ENCODE data around the gene TTYH1.

The TTYH1 gene

GRCh38 chr19:54426291-54426931 lies 11.1 kb downstream of the TTYH1 start:
- Histone ChIP-seq H3K4me3 (ENCODE audit: low read length) (no peak overlapping the region), H3K9ac (ENCODE audit: low read depth, low read length) (no peak overlapping the region), H3K36me3 (ENCODE audit: insufficient read depth, low read length) (no peaks in the 10 kb centered on the region), H3K4me2 (ENCODE audit: low read length) (no peak overlapping the region), H3K4me1 (ENCODE audit: control insufficient read depth, insufficient read depth, low read length) (no peaks in the 10 kb centered on the region), H3K27me3 (ENCODE audit: control insufficient read depth, insufficient read depth, low read length) (peaks cover 26% of the 10 kb centered on the region), H3K9me3 (replicated peaks; ENCODE audit: low read length) (no peaks in the 10 kb centered on the region)

- Histone ChIP-seq H3K36me3 (ENCODE audit: insufficient read depth, low read length) (no peaks in the 10 kb centered on the region), H3K9me3 (replicated peaks; ENCODE audit: low read length) (no peaks in the 10 kb centered on the region), H3K4me2 (ENCODE audit: low read length) (no peak overlapping the region), H3K4me1 (ENCODE audit: control insufficient read depth, insufficient read depth, low read length) (no peaks in the 10 kb centered on the region), H3K4me3 (ENCODE audit: low read length) (no peak overlapping the region), H3K9ac (ENCODE audit: low read depth, low read length) (no peak overlapping the region), H3K27me3 (ENCODE audit: control insufficient read depth, insufficient read depth, low read length) (peaks cover 21% of the 10 kb centered on the region)
Observed at GRCh38 chr19:54427586-54427985, 12.3 kb downstream of the TTYH1 start.

GRCh38 chr19:54428323-54429175 lies 13.3 kb downstream of the TTYH1 start:
- peaks cover 21% of the 10 kb centered on the region for H3K27me3 ChIP-seq (ENCODE audit: control insufficient read depth, insufficient read depth, low read length)
- H3K9ac ChIP-seq (ENCODE audit: low read depth, low read length): no peak overlapping the region
- H3K36me3 ChIP-seq (ENCODE audit: insufficient read depth, low read length): no peaks in the 10 kb centered on the region
- no peak overlapping the region for H3K4me3 ChIP-seq (ENCODE audit: low read length)
- H3K9me3 ChIP-seq (replicated peaks; ENCODE audit: low read length): no peaks in the 10 kb centered on the region
- H3K4me1 ChIP-seq (ENCODE audit: control insufficient read depth, insufficient read depth, low read length): no peaks in the 10 kb centered on the region
- no peak overlapping the region for H3K4me2 ChIP-seq (ENCODE audit: low read length)

GRCh38 chr19:54429176-54429495 lies 13.9 kb downstream of the TTYH1 start:
- H3K36me3 ChIP-seq (ENCODE audit: insufficient read depth, low read length): no peaks in the 10 kb centered on the region
- H3K4me3 ChIP-seq (ENCODE audit: low read length): no peak overlapping the region
- no peaks in the 10 kb centered on the region for H3K9me3 ChIP-seq (replicated peaks; ENCODE audit: low read length)
- H3K9ac ChIP-seq (ENCODE audit: low read depth, low read length): no peak overlapping the region
- peaks cover 23% of the 10 kb centered on the region for H3K27me3 ChIP-seq (ENCODE audit: control insufficient read depth, insufficient read depth, low read length)
- H3K4me1 ChIP-seq (ENCODE audit: control insufficient read depth, insufficient read depth, low read length): no peaks in the 10 kb centered on the region
- no peak overlapping the region for H3K4me2 ChIP-seq (ENCODE audit: low read length)

- H3K4me1 ChIP-seq (ENCODE audit: control insufficient read depth, insufficient read depth, low read length): no peaks in the 10 kb centered on the region
- H3K27me3 ChIP-seq (ENCODE audit: control insufficient read depth, insufficient read depth, low read length): peaks cover 23% of the 10 kb centered on the region
- no peak overlapping the region for H3K9ac ChIP-seq (ENCODE audit: low read depth, low read length)
Observed at GRCh38 chr19:54429545-54430227, 14.4 kb downstream of the TTYH1 start.

GRCh38 chr19:54430306-54431254 lies 15.3 kb downstream of the TTYH1 start:
- Histone ChIP-seq H3K4me1 (ENCODE audit: control insufficient read depth, insufficient read depth, low read length) (no peaks in the 10 kb centered on the region), H3K9ac (ENCODE audit: low read depth, low read length) (no peak overlapping the region), H3K27me3 (ENCODE audit: control insufficient read depth, insufficient read depth, low read length) (peaks cover 23% of the 10 kb centered on the region), H3K9me3 (replicated peaks; ENCODE audit: low read length) (no peaks in the 10 kb centered on the region), H3K36me3 (ENCODE audit: insufficient read depth, low read length) (no peaks in the 10 kb centered on the region), H3K4me2 (ENCODE audit: low read length) (peak overlapping the region; percentile 44), H3K4me3 (ENCODE audit: low read length) (no peak overlapping the region)

More at GRCh38 chr19:54429545-54430227, 14.4 kb downstream of the TTYH1 start:
- no peaks in the 10 kb centered on the region for H3K9me3 ChIP-seq (replicated peaks; ENCODE audit: low read length)
- no peaks in the 10 kb centered on the region for H3K36me3 ChIP-seq (ENCODE audit: insufficient read depth, low read length)
- no peak overlapping the region for H3K4me2 ChIP-seq (ENCODE audit: low read length)
- no peak overlapping the region for H3K4me3 ChIP-seq (ENCODE audit: low read length)

GRCh38 chr19:54431255-54431838 lies 16.1 kb downstream of the TTYH1 start:
- Histone ChIP-seq H3K4me1 (ENCODE audit: control insufficient read depth, insufficient read depth, low read length) (no peaks in the 10 kb centered on the region), H3K9ac (ENCODE audit: low read depth, low read length) (no peak overlapping the region), H3K27me3 (ENCODE audit: control insufficient read depth, insufficient read depth, low read length) (peaks cover 23% of the 10 kb centered on the region), H3K4me2 (ENCODE audit: low read length) (no peak overlapping the region), H3K9me3 (replicated peaks; ENCODE audit: low read length) (no peaks in the 10 kb centered on the region), H3K36me3 (ENCODE audit: insufficient read depth, low read length) (no peaks in the 10 kb centered on the region), H3K4me3 (ENCODE audit: low read length) (no peak overlapping the region)

GRCh38 chr19:54432144-54432738 lies 17.0 kb downstream of the TTYH1 start:
- no peaks in the 10 kb centered on the region for H3K36me3 ChIP-seq (ENCODE audit: insufficient read depth, low read length)
- H3K9ac ChIP-seq (ENCODE audit: low read depth, low read length): no peak overlapping the region
- H3K4me1 ChIP-seq (ENCODE audit: control insufficient read depth, insufficient read depth, low read length): no peaks in the 10 kb centered on the region
- H3K9me3 ChIP-seq (replicated peaks; ENCODE audit: low read length): no peaks in the 10 kb centered on the region
- H3K4me2 ChIP-seq (ENCODE audit: low read length): no peak overlapping the region
- H3K27me3 ChIP-seq (ENCODE audit: control insufficient read depth, insufficient read depth, low read length): peaks cover 23% of the 10 kb centered on the region
- H3K4me3 ChIP-seq (ENCODE audit: low read length): no peak overlapping the region

- no peaks in the 10 kb centered on the region for H3K9me3 ChIP-seq (replicated peaks; ENCODE audit: low read length)
Observed at GRCh38 chr19:54433697-54434096, 18.4 kb downstream of the TTYH1 start.

GRCh38 chr19:54434112-54434872 lies 19.0 kb downstream of the TTYH1 start:
- Histone ChIP-seq H3K4me1 (ENCODE audit: control insufficient read depth, insufficient read depth, low read length) (no peaks in the 10 kb centered on the region), H3K4me3 (ENCODE audit: low read length) (no peak overlapping the region), H3K4me2 (ENCODE audit: low read length) (no peak overlapping the region), H3K9ac (ENCODE audit: low read depth, low read length) (no peak overlapping the region), H3K27me3 (ENCODE audit: control insufficient read depth, insufficient read depth, low read length) (peaks cover 13% of the 10 kb centered on the region), H3K9me3 (replicated peaks; ENCODE audit: low read length) (no peaks in the 10 kb centered on the region), H3K36me3 (ENCODE audit: insufficient read depth, low read length) (peaks cover 3% of the 10 kb centered on the region)

More at GRCh38 chr19:54433697-54434096, 18.4 kb downstream of the TTYH1 start:
- no peak overlapping the region for H3K4me3 ChIP-seq (ENCODE audit: low read length)
- H3K27me3 ChIP-seq (ENCODE audit: control insufficient read depth, insufficient read depth, low read length): peaks cover 19% of the 10 kb centered on the region
- H3K36me3 ChIP-seq (ENCODE audit: insufficient read depth, low read length): no peaks in the 10 kb centered on the region
- no peak overlapping the region for H3K9ac ChIP-seq (ENCODE audit: low read depth, low read length)
- H3K4me1 ChIP-seq (ENCODE audit: control insufficient read depth, insufficient read depth, low read length): no peaks in the 10 kb centered on the region
- no peak overlapping the region for H3K4me2 ChIP-seq (ENCODE audit: low read length)
